HG03196 (cell line): ENCODE results near the gene S1PR4.
"Not testable (repeated sequence)": the region's sequence is repeated elsewhere in the genome, so short reads cannot be mapped to it uniquely, and the experiment has no call there.

Source experiments
- ATAC-seq: cut with Tn5 transposase; IDR thresholded peaks from one replicate; pipeline ENCODE4 v1.9.1; 2021; ENCODE audit not compliant: unreplicated experiment

The S1PR4 gene

GRCh38 chr19:3176715-3177501, 1.7 kb upstream of the S1PR4 start:
- peak; percentile 12 for ATAC-seq

GRCh38 chr19:3178973-3179738, 587 bp downstream of the S1PR4 start:
- ATAC-seq = peak; percentile 13

- ATAC-seq = no peak
These were observed 1.2 kb downstream of the S1PR4 start for GRCh38 chr19:3179739-3180293.

GRCh38 chr19:3183721-3184641, 5.4 kb downstream of the S1PR4 start:
- no peak for ATAC-seq

GRCh38 chr19:3184847-3185460, 6.4 kb downstream of the S1PR4 start:
- peak; percentile 20 for ATAC-seq

GRCh38 chr19:3185461-3186159, 7.0 kb downstream of the S1PR4 start, which contains the start of gene NCLN:
NCLN (plus strand) TSS chr19:3185930; CDS start chr19:3186031, 101 bp downstream.
- peak; percentile 70 for ATAC-seq

- ATAC-seq = no peak
These were observed 7.7 kb downstream of the S1PR4 start for GRCh38 chr19:3186160-3186688.

GRCh38 chr19:3186891-3187661, 8.5 kb downstream of the S1PR4 start:
- no peak for ATAC-seq

GRCh38 chr19:3187662-3188511, 9.3 kb downstream of the S1PR4 start:
- no peak for ATAC-seq

- ATAC-seq = no peak
These were observed 10.3 kb downstream of the S1PR4 start for GRCh38 chr19:3188627-3189596.

- no peak for ATAC-seq
These were observed 11.3 kb downstream of the S1PR4 start for GRCh38 chr19:3189702-3190469.

GRCh38 chr19:3190470-3190770, 11.9 kb downstream of the S1PR4 start:
- no peak for ATAC-seq

- no peak for ATAC-seq
These were observed 12.6 kb downstream of the S1PR4 start for GRCh38 chr19:3190921-3191805.

- not testable (repeated sequence) for ATAC-seq
These were observed 13.2 kb downstream of the S1PR4 start for GRCh38 chr19:3191806-3192104.

- no peak for ATAC-seq
These were observed 13.7 kb downstream of the S1PR4 start for GRCh38 chr19:3192228-3192635.
